GM15510 (cell line): ENCODE measurements around the gene ABHD10.

Experiments
- POLR2A ChIP-seq: IDR thresholded peaks from 3 replicates; pipeline ENCODE4 v1.6.1; 2011; ENCODE audit warnings: borderline replicate concordance; ENCODE audit not compliant: insufficient read length; ENCODE audit errors: extremely low read depth

The ABHD10 gene

DNA sequence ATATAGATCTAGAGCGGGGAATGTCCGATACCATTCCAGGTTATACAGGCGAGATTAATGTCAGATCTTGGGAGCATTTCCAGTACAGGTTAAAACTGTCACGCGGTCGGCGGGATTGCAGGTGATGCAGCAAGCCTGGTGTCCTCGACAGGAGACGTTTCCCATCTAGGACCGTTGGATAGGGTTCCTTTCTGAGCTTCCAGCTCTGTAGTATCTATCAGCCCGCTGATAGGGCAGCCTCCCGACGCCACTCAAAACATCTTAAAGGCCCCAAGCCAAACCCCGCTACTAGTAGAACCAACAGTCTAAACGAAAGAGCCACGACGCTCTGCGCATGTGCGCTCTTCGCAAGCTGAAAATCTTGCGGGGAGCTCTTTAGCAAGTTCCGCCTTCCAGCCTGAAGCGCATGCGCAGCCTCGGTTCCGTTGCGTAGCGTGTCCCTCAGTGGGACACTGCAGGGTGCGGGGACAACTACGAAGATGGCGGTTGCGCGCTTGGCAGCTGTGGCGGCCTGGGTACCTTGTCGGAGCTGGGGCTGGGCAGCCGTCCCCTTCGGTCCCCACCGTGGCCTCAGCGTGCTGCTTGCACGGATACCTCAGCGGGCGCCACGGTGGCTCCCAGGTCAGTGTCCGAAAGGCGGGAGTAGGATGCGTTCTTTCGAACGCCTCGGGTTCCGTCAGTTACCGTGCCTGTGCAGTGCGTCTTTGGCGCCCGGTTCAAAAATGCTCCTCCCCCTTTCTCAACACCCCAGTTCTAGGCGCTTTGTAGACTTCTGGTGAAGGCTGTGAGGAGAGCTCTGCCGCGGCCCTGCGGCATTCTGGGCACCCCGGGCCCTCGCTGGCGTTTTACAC, at the start of gene ABHD10:
Gene ABHD10, plus strand, starts transcription at position 444 of the 851 bp plus-strand sequence. Its CDS starts 36 bp downstream, at position 480.
- TF ChIP-seq POLR2A: peak; percentile 95

DNA sequence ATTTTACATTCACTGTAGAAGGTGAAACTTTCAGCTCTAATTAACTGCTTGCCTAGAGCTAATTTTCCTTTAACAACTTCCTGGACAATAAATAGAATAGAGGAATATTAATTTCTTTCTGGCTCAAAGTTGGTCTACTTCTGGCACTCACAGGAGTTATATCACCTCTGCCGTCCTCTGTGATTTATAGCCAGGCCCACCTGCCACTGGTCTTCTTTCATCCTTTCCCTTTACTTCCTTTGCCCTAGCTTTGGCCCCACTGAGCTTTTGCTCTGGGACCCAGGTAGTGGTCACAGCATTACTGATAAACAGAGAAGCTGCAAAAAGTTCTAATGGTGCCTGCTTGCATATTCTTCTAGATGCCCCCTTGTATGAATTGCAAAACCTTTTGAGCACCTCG, 49.3 kb upstream of the ABHD10 start:
- TF ChIP-seq POLR2A: no peak

DNA sequence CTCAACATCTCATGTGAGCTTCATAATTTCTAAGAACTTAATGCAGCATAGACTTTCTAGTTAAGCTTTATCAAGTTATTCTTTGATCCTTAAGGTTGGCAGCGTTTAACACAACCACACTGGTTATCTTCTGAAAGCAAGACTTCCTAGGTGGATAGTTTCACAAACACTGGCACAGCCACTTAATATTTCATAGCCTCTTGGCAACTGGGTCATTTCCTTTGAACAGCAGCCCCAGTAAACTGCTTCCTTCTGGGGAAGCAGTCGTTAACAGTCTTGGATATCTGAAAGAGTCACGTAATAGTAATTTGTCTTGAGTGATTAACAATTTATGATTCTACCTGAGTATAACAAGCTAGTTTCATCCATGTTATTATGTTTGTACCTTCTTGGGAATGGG, 45.9 kb upstream of the ABHD10 start:
- no peak for TF ChIP-seq POLR2A

DNA sequence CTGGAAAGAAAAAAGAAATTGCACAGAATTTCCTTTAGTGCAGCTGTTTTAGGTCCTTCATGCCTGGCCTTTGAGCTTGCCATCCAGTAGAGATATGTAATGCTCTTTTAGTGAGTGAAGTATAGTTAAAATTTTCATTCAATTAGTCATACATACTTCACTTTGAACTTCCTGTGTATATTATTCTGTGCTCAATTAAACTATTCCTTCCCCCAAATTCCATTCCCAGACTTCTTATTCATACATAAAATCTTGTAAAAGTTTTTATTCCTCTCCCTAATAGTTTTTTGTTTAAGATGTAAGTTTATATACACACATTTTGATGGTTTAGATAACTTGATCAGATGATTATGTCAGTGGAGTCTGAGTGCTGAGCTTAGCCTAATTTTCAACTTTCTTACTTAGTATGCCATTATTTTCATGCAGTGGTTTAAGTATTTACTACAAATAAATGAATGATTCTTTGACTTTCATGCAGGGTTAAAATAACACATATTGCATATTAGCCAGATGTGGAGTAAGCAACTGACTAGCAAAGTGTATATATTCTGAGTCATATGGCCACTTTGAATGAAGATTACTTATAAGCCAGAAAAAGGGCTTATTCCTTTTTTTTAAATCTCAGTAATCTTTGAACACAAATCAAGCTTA, 42.5 kb upstream of the ABHD10 start:
- TF ChIP-seq POLR2A: no peak

DNA sequence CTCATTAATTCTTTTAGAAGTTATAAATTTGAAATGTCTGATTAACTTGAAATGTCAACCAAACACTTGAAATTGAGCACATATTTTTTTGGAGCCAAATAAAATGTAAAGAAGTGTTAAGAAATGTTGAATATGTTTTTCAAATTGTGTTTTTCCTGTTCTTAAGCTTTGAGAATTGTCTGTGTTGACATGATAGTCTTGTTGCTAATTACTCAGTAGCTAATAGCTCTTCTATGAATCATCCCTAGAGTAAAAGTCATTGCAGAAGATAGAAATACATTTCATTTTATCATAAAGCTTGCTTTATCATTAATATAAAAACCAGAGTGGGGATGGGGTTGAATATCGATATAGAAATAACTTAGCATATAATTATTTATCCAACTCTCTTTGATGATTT, 41.9 kb upstream of the ABHD10 start:
- no peak for TF ChIP-seq POLR2A

DNA sequence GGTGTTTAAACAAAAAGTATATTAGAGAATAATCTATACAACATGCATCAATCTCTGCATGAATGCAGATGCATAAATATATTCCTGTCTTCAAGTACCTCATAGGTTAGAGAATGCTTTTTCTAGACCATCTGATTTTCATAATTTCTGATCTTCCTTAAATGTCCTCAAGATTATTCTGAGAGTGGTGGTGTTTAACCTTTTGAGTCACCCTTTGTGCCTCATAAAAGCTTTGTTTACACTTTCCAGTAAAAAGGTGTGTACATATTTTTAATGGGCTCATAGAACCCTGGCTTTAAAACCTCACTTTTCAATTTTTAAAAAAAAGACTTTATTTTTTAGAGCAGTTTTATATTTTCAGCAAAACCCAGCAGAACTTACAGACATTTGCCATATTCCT, 41.0 kb upstream of the ABHD10 start:
- TF ChIP-seq POLR2A: no peak

DNA sequence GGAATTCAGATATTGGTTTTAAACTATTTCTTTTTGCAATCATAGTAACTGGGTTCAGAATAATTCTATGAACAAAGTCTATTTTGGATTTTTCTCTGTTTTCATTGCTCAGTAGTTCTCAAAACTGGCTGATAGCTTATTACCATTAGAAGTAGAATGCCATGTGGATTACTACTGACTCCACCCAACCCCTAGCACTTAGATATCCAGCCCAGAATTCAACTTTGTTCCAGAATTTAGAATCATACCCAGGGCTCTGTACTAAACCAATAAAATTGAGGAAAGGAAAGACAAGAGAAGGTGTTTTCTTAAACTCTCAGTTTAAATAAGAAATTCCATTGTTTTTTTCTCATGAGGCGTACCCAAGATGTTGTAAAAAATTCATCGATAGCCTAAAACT, 39.0 kb upstream of the ABHD10 start:
- no peak for TF ChIP-seq POLR2A

DNA sequence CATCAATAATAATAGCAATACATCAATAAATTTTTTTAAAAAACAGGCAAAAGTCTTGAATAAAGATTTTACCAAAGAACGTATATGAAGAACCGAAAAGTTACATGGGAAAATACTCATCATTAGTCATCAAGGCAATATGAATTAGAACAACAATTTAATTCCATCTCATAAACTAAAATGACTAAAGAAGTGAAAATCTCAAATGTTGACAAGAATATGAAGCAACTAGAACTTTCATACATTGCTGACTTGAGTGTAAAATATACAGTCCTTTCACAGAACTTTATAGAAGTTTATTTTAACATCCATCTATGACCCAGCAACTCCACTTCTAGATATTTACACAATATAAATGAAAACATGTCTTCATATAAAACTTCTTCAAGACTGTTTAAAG, 35.3 kb upstream of the ABHD10 start:
- TF ChIP-seq POLR2A: no peak

DNA sequence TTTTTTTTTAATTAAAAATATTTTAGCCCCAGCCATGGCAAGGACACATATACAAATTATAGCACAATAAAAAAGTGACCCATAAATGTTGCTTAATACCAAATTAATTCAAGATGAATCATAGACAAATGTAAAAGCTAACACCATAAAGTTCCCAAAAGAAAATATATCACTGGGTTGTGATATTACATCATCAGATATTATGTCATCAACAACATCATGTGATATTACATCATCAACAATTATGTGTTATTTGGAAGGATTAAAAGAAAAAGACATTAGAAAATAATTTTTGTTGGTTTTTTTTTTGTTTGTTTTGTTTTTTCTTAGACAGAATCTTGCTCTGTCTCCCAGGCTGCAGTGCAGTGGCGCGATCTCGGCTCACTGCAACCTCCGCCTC, 34.5 kb upstream of the ABHD10 start:
- no peak for TF ChIP-seq POLR2A

DNA sequence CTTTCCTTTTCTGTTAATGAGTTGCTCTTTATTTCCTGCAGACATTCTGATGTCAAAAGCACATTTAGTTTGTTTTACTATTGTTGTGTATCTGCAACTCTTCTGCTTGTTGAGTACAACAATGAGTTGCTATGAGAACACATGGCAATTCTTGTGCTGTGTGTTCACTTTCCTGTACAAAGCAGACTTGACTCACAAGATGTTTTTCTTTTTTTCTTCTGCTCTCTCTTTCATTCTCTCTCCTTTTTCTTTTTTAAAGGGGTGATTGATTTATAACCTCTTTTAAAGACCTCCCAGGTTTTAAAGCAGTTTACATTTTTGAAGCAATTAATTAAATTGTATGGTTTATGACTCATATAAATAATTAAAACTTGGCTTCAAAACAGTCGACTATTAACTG, 31.6 kb upstream of the ABHD10 start:
- TF ChIP-seq POLR2A: no peak

DNA sequence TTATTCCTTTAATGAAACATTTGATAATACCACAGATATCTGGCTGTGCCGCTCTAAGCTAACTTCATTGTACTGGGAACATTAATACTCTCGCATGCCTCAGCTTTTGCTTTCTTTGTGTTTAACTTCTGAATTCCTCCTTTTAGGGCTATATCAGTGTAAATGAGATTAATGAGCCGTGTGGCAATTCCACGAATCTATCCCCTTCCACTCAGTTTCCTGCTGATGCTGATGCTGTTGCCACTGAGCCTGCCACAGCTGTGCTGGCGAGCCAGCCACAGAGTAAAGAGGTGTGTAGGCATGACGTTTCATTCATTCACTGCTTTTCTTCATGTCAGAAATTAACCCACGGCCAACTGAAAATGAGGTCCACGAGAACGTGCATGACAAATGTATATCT, 30.0 kb upstream of the ABHD10 start:
- TF ChIP-seq POLR2A: no peak

DNA sequence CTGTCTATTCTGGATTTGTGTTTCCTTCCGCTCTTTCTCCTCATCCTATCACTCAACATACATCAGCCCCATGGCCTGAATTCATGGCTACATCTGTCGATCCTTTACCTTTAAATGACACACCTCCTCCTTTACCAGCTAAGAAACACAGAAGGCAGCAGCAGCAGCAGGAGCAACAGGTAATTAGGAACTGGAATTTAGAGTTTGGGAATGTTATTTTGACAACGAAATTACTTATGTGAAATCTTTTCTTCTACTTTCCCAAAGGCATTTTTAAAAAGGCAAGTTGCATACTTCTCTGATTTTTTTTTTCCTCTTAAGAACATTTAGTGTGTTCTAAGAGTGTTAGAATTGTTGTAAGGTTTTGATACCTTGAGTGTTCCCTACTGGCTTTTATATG, 29.1 kb upstream of the ABHD10 start:
- TF ChIP-seq POLR2A: no peak

DNA sequence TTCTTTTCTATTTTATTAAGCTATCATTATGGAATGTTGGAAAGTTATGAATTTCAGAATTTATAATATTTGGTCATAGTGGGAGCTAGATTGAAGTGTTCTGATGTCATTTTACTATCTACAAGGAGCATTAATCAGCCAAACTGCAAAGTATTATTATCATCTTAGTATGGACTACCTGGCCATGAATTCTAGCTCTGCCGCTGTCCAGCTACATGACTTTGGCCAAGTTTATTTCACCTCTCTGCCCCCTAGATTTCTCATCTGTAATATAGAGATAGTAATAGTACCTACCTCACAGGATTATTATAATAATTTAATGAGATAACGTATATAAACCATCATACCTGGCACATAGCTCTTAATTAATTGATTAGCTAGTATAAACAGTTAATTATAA, 27.8 kb upstream of the ABHD10 start:
- no peak for TF ChIP-seq POLR2A

DNA sequence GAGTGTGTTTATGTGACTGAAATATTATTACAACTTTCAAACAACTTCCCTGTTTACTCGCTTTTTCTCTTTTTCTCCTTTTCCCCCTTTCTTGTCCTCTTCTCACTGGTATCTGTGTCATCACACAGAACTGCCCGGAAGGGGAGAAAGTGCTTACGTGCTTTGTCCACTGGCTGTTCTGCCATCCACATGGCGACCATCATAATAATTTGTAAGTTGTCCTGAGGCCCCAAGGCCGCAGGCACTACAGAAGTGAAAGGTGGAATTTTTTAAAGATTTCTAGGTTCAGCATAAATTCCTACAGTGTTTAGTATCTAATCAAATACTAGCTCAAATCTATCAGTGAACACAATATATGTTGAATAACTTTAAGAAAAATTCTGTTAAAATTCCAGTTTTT, 26.7 kb upstream of the ABHD10 start:
- TF ChIP-seq POLR2A: no peak

DNA sequence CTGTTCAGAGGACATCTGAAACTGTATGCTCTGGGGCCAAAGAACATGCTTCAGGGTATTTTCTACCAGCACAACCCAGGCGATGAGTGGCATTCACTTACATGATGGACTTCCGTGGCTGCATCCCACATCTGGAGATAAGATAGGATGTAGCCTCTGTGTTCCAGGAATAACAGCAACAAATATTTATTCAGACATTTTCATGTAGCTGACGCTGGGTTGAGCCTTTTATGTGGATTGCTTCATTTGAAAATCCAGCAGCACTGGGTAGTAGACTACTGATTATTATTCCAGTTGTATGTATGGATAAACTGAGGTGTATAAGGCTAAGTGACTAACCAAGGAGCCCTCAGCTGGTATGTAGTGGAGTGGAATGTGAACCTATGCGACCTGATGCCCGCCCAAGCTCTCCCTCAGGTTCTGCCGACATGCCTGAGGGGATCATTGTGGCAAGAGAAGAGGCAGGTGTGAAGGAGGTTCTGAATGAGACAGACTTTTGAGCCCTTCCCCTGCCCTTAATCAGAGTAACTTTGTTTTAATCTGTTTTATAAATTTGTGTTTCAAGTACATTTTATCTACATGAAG, 25.9 kb upstream of the ABHD10 start:
- no peak for TF ChIP-seq POLR2A
